Subcutaneous abdominal adipose tissue (tissue), 5 donors: ENCODE measurements around the gene AKAP10.
"Not testable (repeated sequence)": the region's sequence is repeated elsewhere in the genome, so short reads cannot be mapped to it uniquely, and the experiment has no call there.

Source experiments
- H3K27ac ChIP-seq: one replicate; pipeline ENCODE4 v1.7.0; 2013; ENCODE audit warnings: low read depth, mild to moderate bottlenecking, inconsistent platforms, low read length, moderate library complexity
- H3K27me3 ChIP-seq, 5 donors: one replicate each; pipeline ENCODE4 v1.7.0; 2013; ENCODE audit warnings: low read length in 5 of 5, inconsistent platforms in 1 of 5; ENCODE audit not compliant: control insufficient read depth in 5 of 5, insufficient read depth in 4 of 5
- H3K36me3 ChIP-seq, 5 donors: one replicate each; pipeline ENCODE4 v1.7.0; 2013; ENCODE audit warnings: low read length in 5 of 5; ENCODE audit not compliant: control insufficient read depth in 5 of 5, insufficient read depth in 5 of 5
- H3K4me1 ChIP-seq, 5 donors: one replicate each; pipeline ENCODE4 v1.7.0; 2013; ENCODE audit warnings: low read length in 5 of 5, mild to moderate bottlenecking in 3 of 5, moderate library complexity in 1 of 5; ENCODE audit not compliant: control insufficient read depth in 5 of 5, insufficient read depth in 5 of 5
- H3K4me3 ChIP-seq, 5 donors: one replicate each; pipeline ENCODE4 v1.7.0; 2013; ENCODE audit warnings: low read length in 5 of 5, low read depth in 1 of 5
- H3K9ac ChIP-seq, 5 donors: one replicate each; pipeline ENCODE4 v1.7.0; 2013; ENCODE audit warnings: low read length in 5 of 5, mild to moderate bottlenecking in 4 of 5, moderate library complexity in 3 of 5
- H3K9me3 ChIP-seq, 5 donors: one replicate each; pipeline ENCODE4 v1.7.0; 2013; ENCODE audit warnings: low read length in 5 of 5; ENCODE audit not compliant: control insufficient read depth in 5 of 5
- donor health status: healthy.
- donor health status: healthy.
- donor health status: healthy.
- donor health status: healthy.
- donor health status: healthy.

Gene AKAP10

DNA sequence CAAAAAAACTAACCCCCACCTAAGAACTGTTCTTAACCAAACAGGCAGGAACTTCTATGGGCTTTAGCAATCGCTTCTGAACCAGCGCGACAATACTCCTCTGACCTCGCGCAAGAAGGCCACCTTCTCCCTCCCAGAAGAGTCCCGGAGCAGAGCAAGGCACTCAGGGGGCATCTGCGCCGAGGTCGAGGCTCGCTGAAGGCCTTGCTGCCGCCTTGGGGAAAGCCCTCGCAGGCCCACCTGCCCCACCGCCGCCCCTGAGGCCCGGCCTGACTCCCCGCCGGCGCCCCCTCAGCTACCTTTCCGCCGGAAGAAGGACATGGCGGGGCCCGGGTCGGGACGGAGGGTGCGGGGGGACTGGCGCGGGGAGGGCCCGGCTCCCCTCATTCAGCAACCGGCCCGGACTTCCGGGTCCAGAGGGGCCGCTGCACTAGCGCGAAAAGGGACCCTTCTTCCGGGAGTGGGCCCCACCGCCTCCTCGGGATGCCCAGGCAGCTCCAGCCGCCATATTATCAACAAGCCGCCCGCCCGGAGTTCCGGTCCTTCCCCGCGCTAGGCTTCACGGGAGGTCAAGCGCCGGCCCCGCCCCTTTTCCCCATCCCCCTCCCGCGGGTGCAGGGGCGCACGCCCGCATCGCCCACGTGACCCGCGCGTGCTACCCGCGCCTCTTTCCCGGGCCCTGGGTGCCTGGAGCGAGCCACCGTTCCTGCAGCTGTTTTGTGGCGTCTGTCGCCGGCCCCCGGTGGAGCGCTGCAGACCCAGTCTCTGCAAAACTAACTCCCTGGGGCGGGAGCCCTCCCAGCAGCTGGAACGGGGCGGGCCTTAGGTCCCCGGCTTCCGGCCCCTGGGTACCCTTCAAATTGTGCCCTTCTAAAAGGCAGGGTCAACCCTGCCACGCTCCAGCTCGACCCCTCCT lies at the start of gene AKAP10:
AKAP10 (minus strand) TSS at position 536 of the 916 bp plus-strand sequence; CDS start at position 387, 149 bp downstream.
- Histone ChIP-seq H3K9ac (peak within 1 kb of the TSS; percentile 16 to 94 (median 80)), H3K9me3 (no peaks in the 10 kb centered on the region), H3K4me3 (peak within 1 kb of the TSS; percentile 72 to 87 (median 82)), H3K4me1 (peaks cover 2 to 46% (median 35%) of the 10 kb centered on the region in 5 donors), H3K27ac (peak within 1 kb of the TSS; percentile 80), H3K27me3 (no peaks in the 10 kb centered on the region), H3K36me3 (peaks cover 0 to 5% (median 2%) of the 10 kb centered on the region in 5 donors)

- no peaks in the 10 kb centered on the region for H3K36me3 ChIP-seq
- peaks cover 0 to 6% (median 0%) of the 10 kb centered on the region in 5 donors for H3K4me1 ChIP-seq
- H3K4me3 ChIP-seq, result no peak overlapping the region
- no peaks in the 10 kb centered on the region for H3K9me3 ChIP-seq
- H3K27ac ChIP-seq, result no peak overlapping the region
- no peaks in the 10 kb centered on the region for H3K27me3 ChIP-seq
- H3K9ac ChIP-seq, result no peak overlapping the region
Observed at GRCh38 chr17:20026960-20027359, 49.3 kb upstream of the AKAP10 start.

DNA sequence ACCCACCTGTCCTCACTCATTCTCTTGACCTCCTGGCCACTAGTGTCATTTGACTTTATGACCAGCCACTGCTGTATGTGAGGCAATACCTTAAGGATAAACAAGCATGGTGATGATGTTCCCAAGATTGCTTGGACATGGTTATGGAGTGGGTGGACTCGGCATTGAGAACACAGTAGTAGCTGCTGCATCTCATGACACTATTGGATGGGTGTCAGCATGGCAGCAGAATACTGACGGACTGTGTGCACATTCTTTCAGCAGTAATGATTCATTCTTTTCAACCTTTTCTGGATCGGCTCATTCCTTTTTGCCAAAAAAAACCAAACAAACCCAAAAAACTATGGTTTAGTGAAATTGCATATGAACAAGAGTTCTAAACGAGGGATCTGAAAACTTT lies 45.1 kb upstream of the AKAP10 start:
- Histone ChIP-seq H3K9me3 (no peaks in the 10 kb centered on the region), H3K4me3 (no peak overlapping the region), H3K27me3 (no peaks in the 10 kb centered on the region), H3K27ac (no peak overlapping the region), H3K36me3 (peaks cover 0 to 3% (median 0%) of the 10 kb centered on the region in 5 donors), H3K4me1 (no peaks in the 10 kb centered on the region), H3K9ac (no peak overlapping the region)

- not testable (repeated sequence) for H3K9me3 ChIP-seq, H3K4me3 ChIP-seq, H3K27me3 ChIP-seq, H3K4me1 ChIP-seq, H3K9ac ChIP-seq, H3K36me3 ChIP-seq, H3K27ac ChIP-seq
Observed at GRCh38 chr17:20016475-20016992, 38.9 kb upstream of the AKAP10 start.

DNA sequence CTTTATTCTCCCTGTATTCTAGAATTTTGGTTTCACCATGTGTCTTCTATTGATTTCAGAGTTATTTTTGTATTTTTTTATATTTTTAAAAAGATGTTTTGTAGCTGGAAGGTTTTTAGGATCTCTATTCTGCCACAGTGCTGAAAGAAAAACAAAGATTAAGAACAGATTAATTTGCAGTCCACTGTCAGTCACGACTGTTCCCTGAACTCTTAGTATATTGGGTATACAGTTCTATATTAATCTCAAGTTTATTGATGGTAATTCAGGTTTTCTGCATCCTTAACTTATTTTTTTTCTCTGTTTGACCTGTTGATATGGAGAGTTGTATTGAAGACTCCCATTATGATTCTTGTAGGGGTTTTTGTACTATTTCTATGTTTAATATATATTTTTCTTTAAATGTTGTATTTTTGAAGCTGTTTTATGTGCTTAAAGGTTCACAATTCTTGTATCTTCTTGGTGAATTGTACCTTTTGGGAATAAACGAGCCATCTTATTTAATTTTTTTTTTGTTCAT lies 34.4 kb upstream of the AKAP10 start:
- H3K9me3 ChIP-seq, result no peaks in the 10 kb centered on the region
- no peak overlapping the region for H3K27ac ChIP-seq
- H3K9ac ChIP-seq, result peak overlapping the region in 1 of 5 donors; percentile 21
- H3K4me3 ChIP-seq, result no peak overlapping the region
- H3K27me3 ChIP-seq, result no peaks in the 10 kb centered on the region
- H3K4me1 ChIP-seq, result peaks cover 0 to 27% (median 22%) of the 10 kb centered on the region in 5 donors
- no peaks in the 10 kb centered on the region for H3K36me3 ChIP-seq

DNA sequence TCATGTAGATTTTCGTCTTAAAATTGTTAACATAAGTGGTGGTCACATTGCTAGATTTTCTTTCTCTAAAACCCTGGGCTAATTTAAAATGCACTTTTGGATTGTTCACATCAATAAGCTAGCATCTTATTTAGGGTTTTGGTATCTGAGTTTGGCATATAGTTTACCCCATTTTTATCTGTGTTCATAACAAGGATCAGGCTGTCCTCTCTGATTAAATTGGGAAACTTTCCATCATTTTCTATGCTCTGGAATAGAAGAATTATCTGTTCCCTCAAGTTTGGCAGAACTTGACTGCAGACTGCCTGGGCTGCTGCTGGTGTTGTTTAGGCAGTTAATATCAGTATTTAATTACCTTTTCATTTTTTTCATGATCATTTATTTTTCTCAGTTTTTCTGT lies 33.3 kb upstream of the AKAP10 start:
- Histone ChIP-seq H3K27me3 (no peaks in the 10 kb centered on the region), H3K9me3 (no peaks in the 10 kb centered on the region), H3K4me1 (peaks cover 0 to 27% (median 22%) of the 10 kb centered on the region in 5 donors), H3K27ac (peak overlapping the region; percentile 48), H3K9ac (no peak overlapping the region), H3K4me3 (no peak overlapping the region), H3K36me3 (no peaks in the 10 kb centered on the region)

- H3K4me1 ChIP-seq, result peaks cover 0 to 27% (median 22%) of the 10 kb centered on the region in 5 donors
- no peaks in the 10 kb centered on the region for H3K27me3 ChIP-seq
- H3K36me3 ChIP-seq, result no peaks in the 10 kb centered on the region
- no peaks in the 10 kb centered on the region for H3K9me3 ChIP-seq
- peak overlapping the region; percentile 59 to 87 (median 82) for H3K4me3 ChIP-seq
- H3K9ac ChIP-seq, result peak overlapping the region in 4 of 5 donors; percentile 10 to 72 (median 64)
- H3K27ac ChIP-seq, result peak overlapping the region; percentile 48
Observed at GRCh38 chr17:20010099-20010863, 32.7 kb upstream of the AKAP10 start.

DNA sequence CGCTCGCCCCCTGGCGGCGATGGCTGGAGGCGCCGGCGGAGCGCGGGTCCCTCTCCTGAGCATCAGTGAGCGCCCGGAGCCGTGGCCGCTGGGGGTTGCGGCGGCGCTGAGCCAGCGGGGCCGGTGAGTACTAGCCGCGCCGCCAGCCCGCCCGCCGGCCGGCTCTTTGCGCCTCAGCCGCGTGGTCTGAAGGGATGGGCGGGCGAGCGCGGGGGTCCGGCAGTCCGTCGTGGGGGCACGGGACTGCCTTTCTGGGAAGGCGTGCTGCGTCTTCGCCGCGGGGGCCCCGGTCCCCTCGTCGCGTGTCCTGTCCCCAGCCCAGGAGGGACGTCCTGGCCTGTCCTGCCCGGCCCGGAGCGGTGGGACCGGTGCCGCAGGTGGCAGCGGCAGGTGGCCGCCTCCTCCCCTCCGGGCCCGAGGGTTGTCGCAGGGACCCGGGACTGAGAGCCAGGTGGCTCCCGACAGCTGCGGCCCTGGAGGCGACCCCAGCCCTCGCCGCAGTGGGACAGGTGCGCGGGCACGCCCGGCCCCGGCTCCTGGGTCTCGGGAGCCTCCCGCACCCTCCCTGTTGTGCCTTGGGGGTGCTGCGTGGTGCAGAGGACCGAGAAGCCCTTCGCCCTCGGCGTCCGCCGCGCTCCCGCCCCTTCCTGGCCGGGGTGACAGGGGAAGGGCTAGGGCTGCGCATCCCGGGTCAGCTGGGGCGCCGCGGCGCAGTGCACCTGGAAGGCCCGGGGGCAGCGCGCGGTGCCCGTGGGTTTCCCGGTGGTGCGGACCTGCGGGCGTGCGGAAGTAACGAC lies 31.9 kb upstream of the AKAP10 start, which contains the start of gene SPECC1:
SPECC1 (plus strand) TSS at position 58 of the 797 bp plus-strand sequence. CDS start 87,293 bp downstream, outside the sequence.
- H3K27me3 ChIP-seq, result no peaks in the 10 kb centered on the region
- peak within 1 kb of the TSS in 4 of 5 donors; percentile 58 to 83 (median 69) for H3K9ac ChIP-seq

GRCh38 chr17:20009052-20009301 lies 31.3 kb upstream of the AKAP10 start:
- peak overlapping the region; percentile 68 to 87 (median 82) for H3K4me3 ChIP-seq
- no peaks in the 10 kb centered on the region for H3K9me3 ChIP-seq
- peak overlapping the region; percentile 7 for H3K27ac ChIP-seq
- H3K36me3 ChIP-seq, result no peaks in the 10 kb centered on the region
- H3K27me3 ChIP-seq, result no peaks in the 10 kb centered on the region
- H3K4me1 ChIP-seq, result peaks cover 0 to 27% (median 22%) of the 10 kb centered on the region in 5 donors
- peak overlapping the region in 4 of 5 donors; percentile 36 to 83 (median 64) for H3K9ac ChIP-seq

More for the DNA sequence above, 31.9 kb upstream of the AKAP10 start, which contains the start of gene SPECC1:
- H3K4me1 ChIP-seq, result peaks cover 0 to 27% (median 22%) of the 10 kb centered on the region in 5 donors
- peak within 1 kb of the TSS; percentile 68 to 87 (median 82) for H3K4me3 ChIP-seq
- H3K27ac ChIP-seq, result peak within 1 kb of the TSS; percentile 48
- H3K9me3 ChIP-seq, result no peaks in the 10 kb centered on the region
- H3K36me3 ChIP-seq, result no peaks in the 10 kb centered on the region
